Prostate gland (tissue), 2 donors: Measurements from ENCODE around the gene NAT14.

Experiments used
- POLR2A ChIP-seq: fragments of 450-650 bp; IDR thresholded peaks from one replicate; pipeline ENCODE4 v1.6.1; 2016; ENCODE audit warnings: antibody characterized with exemption, mild to moderate bottlenecking
- POLR2AphosphoS5 ChIP-seq: sonication (generic); formaldehyde crosslinking; IDR thresholded peaks from one replicate; pipeline ENCODE4 v1.6.1; 2017; ENCODE audit warnings: antibody characterized with exemption
- TF ChIP-seq, protein P1 (sequence below), 4 experiments: fragments of 200-600 bp in 2 of 4; fragments of 450-650 bp in 2 of 4; sonication (generic) in 2 of 4; IDR thresholded peaks; 1 replicate in 3 of 4; 2 replicates in 1 of 4; pipeline ENCODE4 v1.5.1; 2016 to 2019; ENCODE audit warnings: antibody characterized with exemption in 4 of 4, mild to moderate bottlenecking in 2 of 4, moderate library complexity in 2 of 4

- TF ChIP-seq, protein P1, sequence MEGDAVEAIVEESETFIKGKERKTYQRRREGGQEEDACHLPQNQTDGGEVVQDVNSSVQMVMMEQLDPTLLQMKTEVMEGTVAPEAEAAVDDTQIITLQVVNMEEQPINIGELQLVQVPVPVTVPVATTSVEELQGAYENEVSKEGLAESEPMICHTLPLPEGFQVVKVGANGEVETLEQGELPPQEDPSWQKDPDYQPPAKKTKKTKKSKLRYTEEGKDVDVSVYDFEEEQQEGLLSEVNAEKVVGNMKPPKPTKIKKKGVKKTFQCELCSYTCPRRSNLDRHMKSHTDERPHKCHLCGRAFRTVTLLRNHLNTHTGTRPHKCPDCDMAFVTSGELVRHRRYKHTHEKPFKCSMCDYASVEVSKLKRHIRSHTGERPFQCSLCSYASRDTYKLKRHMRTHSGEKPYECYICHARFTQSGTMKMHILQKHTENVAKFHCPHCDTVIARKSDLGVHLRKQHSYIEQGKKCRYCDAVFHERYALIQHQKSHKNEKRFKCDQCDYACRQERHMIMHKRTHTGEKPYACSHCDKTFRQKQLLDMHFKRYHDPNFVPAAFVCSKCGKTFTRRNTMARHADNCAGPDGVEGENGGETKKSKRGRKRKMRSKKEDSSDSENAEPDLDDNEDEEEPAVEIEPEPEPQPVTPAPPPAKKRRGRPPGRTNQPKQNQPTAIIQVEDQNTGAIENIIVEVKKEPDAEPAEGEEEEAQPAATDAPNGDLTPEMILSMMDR (IDR thresholded peaks at IDR 0.05): no peak
- no peak for TF ChIP-seq POLR2A
- TF ChIP-seq POLR2AphosphoS5: no peak
Observed at GRCh38 chr19:55502197-55502952, 17.4 kb downstream of the NAT14 start.
